ENCODE measurements around the gene CEBPB.

The CEBPB gene

GRCh38 chr20:50230871-50231560 lies 40.4 kb downstream of the CEBPB start:
- no peak for DNase-seq

DNA sequence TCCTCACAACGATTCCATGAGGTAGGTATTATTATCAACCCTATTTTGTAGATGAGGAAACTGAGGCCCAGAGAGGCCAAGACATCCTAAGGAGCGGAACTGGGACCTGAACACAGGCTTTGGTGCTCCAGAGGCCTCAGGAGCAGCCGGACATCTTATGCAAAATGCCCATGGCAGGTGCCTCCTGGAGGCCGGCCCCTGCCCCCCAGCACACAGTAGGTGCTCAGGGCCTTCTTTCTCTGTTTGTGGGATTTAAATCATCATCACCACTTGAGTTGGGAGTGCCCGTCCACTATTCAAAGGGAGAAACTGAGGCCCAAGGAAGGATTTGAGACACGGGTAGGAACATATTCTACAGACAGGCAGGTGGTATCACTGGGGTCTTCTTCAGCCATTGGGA lies 41.2 kb downstream of the CEBPB start:
- no peak for DNase-seq

GRCh38 chr20:50232651-50233324 lies 42.2 kb downstream of the CEBPB start:
- no peak for DNase-seq

- no peak for DNase-seq
Observed at GRCh38 chr20:50233325-50234212, 42.9 kb downstream of the CEBPB start.

DNA sequence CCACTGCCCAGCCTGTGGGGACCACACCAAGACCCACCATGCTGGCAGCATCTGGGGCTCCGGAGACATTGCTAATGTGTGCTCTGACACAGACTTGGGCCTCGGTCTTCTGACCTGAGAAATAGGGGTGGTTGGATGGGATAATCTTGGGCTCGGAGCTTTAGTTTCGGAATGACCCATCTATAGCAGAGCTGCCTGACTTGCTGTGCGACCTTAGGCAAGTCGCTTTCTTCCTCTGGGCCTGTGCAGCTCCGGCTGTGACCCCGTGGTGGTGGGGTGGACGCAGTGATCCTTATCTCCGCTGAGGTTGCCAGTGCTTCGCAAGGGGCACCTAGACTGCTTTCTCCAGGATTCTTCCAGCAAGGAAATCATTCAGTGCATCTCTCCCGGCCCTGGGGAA lies 43.7 kb downstream of the CEBPB start:
- no peak for DNase-seq

DNA sequence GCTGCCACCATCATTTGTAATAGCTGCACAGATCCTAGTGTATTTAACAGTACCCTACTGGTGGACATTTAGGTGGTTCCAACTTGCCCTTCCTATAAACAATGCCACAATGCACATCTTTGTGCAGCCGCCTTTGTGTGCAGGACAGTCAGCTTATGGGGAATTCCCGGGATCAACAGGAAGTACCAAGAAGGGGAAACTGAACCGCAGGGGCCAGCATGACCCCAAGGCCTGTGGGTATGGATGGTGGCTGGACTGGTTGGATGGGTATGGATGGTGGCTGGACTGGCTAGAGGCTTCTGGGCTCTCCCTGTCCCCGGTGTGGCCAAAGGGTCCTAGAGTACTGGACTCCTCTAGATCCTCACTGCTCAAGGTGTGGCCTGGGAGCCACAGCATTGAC lies 46.7 kb downstream of the CEBPB start:
- DNase-seq: no peak

DNA sequence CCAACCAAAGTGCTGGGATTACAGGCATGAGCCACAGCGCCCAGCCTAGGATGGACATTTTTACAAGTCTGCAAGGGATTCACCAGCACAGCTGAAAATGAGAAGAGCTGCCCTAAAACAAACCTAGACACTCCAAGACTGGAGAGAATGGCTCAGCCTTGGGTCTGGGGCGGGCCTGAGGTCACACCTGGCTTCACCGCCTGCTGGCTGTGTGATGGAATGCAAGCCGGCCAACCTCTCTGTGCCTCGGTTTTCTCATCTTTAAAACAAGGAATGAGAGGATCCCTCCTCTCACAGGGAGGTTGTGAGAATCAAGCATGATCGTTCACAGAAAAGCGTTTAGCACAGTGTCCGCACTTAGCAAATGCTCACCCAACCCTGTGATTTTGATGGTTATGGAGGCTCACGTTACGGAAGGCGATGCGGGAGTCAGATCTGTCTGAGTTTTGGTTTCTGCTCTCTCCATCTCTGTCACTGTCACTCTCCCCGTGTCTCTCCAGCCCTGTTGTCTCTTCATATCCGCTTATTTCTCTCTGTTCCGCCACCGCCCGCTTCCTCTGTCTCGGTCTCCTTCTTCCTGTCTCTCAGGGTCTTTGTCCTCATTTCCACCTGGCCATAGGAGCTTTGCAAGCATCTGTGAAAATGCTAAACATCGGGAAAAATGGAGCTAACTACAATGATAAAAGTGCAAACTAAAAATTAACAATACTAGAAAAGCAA lies 47.6 kb downstream of the CEBPB start:
- DNase-seq: no peak

DNA sequence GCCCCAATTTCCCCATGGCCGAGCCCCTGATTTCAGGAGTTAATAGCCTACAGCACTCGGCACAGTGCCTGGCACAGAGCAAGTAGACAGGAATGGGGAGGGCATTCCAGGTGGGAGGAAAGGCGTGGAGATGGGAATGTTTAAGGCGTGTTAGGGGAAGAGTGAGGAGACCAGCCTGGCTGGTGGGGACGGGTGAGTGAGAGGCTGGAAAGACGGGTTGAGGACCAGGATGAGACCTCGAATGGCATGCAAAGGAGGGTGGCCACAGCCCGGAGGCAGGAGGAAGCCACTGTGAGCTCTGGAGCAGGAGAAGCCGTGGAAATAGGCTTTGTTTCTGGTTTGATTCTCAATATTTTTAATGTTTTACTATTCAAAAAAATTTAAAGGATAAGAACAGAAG lies 49.5 kb downstream of the CEBPB start:
- no peak for DNase-seq

DNA sequence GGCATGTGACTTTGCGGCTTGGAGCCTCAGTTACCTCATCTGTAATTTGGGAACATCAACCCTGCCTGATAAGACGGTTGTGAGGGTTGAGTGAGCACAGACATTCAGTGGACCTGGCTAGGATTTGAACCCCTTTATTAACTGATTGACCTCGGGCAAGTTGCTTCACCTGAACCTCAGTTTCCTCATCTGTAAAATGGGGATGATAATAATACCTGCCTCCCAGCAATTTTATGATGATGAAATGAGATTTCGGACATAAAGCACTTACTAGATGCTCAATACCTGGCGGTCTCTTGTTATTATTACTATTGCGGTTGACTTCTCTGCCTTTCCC lies 51.5 kb downstream of the CEBPB start:
- no peak for DNase-seq

All from NCI-H774 (cell line).